Measurements from ENCODE around the gene IQCH.
"Not testable (repeated sequence)": the region's sequence is repeated elsewhere in the genome, so short reads cannot be mapped to it uniquely, and the experiment has no call there.

DNA sequence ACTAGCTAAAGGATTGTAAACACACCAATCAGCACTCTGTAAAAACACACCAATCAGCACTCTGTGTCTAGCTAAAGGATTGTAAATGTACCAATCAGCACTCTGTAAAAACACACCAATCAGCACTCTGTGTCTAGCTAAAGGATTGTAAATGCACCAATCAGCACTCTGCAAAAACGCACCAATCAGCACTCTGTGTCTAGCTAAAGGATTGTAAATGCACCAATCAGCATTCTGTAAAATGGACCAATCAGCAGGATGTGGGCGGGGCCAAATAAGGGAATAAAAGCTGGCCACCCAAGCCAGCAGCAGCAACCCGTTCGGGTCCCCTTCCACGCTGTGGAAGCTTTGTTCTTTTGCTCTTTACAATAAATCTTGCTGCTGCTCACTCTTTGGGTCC lies 8.0 kb upstream of the IQCH start:
- TF ChIP-seq, protein P1, sequence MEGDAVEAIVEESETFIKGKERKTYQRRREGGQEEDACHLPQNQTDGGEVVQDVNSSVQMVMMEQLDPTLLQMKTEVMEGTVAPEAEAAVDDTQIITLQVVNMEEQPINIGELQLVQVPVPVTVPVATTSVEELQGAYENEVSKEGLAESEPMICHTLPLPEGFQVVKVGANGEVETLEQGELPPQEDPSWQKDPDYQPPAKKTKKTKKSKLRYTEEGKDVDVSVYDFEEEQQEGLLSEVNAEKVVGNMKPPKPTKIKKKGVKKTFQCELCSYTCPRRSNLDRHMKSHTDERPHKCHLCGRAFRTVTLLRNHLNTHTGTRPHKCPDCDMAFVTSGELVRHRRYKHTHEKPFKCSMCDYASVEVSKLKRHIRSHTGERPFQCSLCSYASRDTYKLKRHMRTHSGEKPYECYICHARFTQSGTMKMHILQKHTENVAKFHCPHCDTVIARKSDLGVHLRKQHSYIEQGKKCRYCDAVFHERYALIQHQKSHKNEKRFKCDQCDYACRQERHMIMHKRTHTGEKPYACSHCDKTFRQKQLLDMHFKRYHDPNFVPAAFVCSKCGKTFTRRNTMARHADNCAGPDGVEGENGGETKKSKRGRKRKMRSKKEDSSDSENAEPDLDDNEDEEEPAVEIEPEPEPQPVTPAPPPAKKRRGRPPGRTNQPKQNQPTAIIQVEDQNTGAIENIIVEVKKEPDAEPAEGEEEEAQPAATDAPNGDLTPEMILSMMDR (IDR thresholded peaks at IDR 0.05), result not testable (repeated sequence)
- not testable (repeated sequence) for TF ChIP-seq EP300 (IDR thresholded peaks at IDR 0.05; ENCODE audit: low read depth); POLR2AphosphoS5 (IDR thresholded peaks at IDR 0.05)

All from transverse colon (tissue), 4 donors.